Stimulated activated CD8-positive, alpha-beta memory T cell treated with anti-CD3 and anti-CD28 coated beads, Interleukin-7, amount 100 ng/mL, for 1 hour (primary cell): ENCODE measurements around the gene LCT.
"Not testable (repeated sequence)": the region's sequence is repeated elsewhere in the genome, so short reads cannot be mapped to it uniquely, and the experiment has no call there.

Experiments used
- DNase-seq, 2 donors: peaks; one replicate each; pipeline ENCODE4 v3.0.0-alpha.2; 2020; ENCODE audit warnings: low read depth in 2 of 2

LCT gene

DNA sequence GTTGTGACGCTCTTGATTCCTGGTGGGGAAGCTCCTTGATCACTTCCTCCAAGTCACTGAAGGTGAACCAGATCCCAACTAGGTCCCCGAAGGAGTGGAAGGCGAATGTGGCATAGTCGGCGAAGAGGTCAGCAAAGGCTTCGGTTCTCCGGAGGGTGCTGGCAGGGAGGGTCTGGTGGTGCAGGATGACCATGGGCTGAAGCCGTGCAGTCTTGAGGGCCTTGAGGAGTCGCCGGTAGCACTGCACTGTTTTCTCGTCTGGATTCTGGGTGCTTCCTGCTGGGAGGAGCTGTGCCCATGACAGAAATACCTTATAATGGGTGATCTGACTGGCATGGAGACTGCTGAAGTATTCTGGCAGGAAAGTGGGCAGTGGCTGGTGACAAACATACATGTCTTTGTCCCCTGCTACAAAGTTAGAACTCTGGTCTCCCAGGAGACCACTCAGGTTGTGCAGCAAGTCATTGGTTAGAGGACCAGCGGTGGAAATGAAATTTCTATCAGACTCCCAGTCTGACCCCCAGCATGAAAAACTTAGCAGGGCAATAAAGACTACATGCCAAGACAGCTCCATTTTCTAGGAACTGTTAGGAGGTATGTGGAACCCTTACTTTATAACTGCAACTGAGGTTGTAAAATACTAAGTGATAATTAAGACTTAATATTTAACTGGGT is at the start of gene LCT:
Gene LCT (minus strand): TSS at position 589 of the 675 bp plus-strand sequence. CDS start 15 bp downstream, at position 574.
- DNase-seq = no peak

DNA sequence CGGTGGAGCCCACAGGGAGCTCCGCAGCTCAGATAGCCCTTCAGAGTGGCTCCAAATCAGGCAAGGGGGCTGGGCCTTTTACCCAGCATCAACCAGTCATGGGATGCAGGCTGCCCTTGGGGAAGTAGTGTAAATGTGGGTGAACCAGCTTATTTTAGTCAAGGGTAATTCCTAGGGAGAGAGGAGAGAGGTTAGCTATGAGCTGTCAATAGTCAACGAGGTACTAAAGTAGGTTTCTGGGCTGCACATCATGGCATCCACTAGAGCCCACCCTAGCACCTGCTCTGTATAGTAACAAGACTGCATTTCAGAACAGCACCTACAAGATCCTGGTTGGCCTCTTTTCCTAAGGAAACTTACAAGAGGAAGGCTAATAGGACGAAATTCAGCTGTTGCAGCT is 48.7 kb upstream of the LCT start:
- no peak for DNase-seq

DNA sequence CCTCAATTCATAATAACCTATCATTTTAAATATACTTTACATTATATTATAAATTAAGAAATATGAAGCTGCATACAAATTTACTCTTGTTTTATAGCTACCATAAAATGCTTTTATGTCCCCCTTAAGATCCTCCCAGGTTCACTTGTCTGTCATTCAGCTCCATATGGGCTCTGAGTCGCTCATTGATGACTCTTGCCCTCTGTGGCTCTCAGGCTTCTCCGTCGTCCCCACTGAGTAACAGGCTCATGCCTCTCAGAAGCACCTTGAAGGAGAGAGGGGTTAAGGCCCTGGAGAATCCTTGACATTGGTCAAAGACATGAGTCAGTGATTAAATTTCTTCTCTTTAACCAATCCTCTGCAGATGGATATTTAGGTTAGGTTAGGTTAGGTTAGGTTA is 45.4 kb upstream of the LCT start:
- no peak for DNase-seq

DNA sequence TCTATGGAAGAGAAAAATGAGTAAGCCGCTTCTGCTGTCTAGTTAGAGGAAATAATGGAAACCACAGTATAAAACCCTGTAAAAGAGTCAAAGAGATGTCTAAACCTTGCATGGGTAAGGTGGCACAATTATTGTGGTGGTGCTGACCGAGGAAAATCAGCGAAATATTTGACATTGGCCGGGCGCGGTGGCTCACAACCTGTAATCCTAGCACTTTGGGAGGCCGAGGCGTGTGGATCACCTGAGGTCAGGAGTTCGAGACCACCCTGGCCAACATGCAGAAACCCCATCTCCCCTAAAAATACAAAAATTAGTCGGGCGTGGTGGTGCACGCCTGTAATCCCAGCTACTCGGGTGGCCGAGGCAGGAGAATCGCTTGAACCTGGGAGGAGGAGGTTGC is 39.8 kb upstream of the LCT start:
- not testable (repeated sequence) for DNase-seq

DNA sequence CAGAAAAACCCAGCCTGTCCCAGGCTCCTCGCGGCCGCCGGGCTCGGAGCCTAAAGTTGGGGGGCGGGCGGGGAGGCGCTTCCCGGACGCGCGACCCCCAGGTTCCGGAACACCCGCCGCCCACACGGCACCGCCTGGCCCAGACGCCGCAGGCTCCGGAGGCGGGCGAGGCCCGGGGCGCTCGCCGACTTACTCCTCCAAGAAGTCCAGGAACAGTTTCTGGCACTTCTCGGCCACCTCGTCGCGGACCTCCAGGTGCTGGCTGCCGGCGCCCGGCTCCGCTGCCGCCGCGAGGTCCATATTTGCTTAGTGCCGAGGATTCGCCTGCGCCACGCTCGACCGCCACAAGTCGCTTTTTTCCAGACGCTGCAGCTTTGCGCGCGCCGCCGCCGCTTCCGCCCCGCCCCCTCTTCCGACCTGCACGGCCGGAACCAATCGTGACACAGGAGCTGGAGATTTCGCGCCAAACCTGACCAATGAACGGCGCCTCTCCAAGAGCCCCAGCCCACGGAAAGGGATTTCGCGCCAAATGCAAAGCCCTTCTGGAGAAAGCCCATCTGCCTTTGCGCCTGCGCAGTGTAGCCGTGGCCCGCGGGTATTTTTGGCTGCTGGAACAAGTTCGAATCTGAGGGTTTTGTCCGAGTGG is 39.2 kb upstream of the LCT start, which contains the start of gene MCM6:
Gene MCM6 (minus strand): TSS at position 378 of the 646 bp plus-strand sequence. CDS start 78 bp downstream, at position 300.
- peak; percentile 92 to 93 for DNase-seq

DNA sequence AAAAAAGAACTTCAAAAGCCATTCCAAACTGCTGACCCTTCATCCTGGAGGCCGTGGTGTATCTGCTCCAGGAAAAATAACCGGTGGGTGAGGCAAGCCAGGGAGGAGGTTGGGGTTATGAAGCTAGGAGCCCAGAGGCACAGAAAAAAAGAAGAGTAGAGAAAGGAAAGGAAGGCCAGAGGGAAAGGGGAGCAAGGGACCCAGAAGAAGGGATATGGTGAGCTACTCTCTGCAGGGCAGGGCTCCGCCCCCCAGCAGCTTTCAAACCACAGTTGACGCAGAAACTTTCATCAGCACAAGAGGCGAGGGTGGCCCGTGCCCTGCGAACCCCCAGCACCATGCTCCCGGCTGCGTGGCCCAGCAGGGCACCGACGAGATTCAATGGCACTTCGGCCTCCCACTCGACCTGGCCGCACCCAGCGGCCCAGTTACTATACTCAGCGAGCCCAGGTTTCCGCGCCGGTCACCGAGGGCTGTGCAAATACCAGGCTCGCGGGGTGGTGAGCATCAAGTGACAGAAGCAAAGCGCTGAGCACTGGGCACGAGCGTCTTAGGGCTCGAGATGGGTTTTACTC is 38.6 kb upstream of the LCT start:
- peak; percentile 34 to 46 for DNase-seq

DNA sequence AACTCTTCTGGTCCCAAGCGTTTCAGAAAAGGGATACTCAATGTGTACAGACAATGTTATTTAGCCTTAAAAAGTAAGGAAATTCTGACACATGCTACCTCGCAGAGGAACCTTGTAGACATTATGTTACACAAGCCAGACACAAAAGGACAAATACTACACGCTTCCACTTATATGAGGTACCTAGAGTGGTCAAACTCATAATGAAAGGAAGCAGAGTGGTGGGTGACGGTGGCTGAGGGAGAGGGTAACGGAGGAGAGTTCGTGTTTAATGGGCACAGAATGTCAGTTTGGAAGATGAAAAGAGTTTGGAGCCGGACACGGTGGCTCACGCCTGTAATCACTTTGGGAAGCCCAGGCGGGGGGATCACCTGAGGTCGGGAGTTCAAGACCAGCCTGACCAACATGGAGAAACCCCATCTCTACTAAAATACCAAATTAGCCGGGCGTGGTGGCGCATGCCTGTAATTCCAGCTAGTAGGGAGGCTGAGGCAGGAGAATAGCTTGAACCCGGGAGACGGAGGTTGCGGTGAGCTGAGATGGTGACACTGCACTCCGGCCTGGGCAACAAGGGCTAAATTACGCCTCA is 37.9 kb upstream of the LCT start:
- DNase-seq = no peak

DNA sequence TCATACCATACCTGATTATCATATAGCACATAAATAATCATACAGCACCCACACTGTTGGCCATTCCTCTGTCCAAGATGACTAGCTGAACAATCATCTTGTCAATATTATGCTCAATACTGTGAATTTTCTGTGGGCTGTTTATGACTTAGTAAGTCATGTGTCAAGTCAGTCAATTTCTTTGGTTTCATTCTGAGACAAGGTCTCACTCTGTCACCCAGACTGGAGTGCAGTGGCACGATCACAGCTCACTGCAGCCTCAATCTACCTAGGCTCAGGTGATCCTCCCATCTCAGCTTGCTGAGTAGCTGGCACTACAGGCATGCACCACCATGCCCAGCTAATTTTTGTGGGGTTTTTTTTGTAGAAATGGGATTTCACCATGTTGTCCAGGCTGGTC is 33.6 kb upstream of the LCT start:
- DNase-seq = no peak

DNA sequence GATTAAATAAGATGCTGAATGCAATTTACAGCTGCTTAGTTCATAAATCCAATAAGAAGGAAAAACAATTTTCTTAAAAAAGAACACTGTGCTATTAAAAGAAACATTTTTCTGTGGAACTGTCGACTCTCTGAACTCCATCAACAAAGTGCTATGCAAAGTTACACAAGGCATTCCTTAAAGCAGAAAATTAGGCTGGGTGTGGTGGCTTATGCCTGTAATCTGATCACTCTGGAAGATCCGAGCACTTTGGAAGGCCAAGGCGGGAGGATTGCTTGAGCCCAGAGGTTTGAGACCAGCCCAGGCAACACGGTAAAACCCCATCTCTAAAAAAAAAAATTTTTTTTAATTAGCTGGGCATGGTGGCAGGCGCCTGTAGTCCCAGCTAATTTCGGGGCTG is 26.2 kb upstream of the LCT start:
- DNase-seq = no peak

DNA sequence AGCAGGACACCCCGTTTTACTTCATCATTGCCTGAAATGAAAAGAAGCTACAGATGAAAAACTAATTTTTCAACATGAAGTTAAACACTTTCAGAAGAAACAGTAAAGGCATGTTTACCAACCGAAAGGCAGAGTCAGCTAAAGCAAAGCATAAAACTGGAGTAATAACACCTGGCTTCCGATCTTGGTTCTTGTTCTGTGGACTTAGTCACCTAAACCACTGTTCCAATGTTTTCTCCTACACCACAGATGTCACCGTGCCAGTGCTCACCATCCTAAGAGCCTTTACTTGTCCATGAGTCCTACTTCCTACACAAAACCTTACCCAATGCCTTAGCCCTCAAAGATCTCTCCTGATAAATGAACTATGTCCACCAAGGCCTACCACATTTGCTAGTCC is 25.7 kb upstream of the LCT start:
- DNase-seq = no peak

DNA sequence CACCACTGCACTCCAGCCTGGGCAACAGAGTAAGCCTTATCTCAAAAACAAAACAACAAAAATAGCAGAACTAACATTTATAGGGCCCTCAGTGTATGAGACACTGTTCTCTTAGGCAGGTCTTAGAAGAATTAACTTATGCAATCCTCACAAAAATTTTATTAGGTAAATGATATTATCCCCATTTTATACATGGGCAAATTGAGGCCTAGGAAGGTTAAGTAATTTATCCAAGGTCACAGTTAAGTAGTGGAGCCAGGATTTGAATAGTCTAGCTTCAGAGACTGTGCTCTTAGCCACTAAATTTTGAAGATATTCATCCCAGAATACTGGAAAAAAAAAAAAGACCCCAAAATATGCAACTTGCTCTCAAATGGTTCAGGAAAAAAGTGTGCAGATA is 16.4 kb upstream of the LCT start:
- DNase-seq = no peak

DNA sequence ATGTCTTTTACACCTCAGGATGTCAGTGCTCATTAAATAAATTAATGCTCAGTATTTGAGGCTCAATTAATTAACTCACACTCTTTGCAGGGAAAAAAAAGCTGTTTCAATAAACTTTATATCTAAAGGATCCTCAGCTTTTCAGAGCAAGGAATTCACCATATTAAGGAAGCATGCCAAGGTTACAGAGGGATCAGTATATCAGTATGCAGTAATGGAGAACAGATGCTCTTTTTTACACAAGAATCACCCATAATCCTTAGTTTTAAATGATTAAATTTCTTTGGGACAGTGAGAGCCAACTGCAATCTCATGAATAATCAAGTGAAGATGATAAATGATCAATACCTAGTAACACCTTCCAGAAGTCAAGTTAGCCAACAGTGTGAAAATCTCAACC is 14.9 kb upstream of the LCT start:
- DNase-seq = no peak

DNA sequence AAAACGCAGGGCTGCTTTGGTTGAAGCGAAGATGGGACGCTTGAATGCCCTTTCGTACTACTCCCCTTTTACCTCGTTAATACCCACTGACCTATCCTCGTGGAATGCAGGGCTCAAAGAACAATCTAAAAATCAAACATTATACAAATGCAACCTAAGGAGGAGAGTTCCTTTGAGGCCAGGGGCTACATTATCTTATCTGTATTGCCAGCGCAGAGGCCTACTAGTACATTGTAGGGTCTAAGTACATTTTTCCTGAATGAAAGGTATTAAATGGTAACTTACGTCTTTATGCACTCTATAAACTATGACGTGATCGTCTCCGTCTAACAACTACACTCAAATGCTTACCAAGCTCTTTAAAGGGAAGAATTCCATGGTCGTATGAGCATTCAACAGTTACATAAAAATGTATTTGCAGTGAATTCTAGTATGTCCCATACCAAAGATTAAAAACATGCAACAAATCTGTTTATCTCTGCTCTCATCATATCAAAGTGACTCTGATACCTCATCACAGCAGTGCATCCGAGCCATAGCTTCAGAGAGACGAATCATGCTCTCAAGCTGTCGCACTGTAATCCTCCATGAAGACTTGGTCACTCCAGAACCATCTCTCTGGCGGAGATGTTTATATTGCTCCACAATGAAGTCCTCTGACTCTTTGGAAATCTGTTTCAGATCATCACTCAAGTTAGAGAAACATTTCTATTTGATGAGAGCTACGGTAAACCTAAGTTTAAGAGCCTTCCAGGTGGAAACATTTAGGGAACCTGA is 14.1 kb upstream of the LCT start:
- DNase-seq = no peak

DNA sequence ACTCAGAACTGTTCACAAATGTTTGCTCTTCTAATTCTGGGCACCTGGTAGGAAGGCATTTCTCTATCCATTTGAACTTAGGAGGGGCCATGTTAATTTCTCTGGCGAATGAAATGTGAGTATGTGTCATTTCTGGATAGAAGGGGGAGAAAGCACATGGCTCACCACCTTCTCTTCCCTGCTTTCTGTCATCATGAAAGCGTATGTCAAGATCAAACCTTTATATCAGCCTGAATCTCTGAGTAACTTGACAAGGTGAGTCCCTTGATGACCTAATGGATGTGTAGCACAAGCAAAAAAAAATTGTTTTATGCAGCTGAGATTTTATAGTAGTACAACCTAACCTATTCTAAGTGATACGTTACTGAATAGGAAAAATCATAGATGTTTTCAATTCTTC is 12.1 kb upstream of the LCT start:
- no peak for DNase-seq

DNA sequence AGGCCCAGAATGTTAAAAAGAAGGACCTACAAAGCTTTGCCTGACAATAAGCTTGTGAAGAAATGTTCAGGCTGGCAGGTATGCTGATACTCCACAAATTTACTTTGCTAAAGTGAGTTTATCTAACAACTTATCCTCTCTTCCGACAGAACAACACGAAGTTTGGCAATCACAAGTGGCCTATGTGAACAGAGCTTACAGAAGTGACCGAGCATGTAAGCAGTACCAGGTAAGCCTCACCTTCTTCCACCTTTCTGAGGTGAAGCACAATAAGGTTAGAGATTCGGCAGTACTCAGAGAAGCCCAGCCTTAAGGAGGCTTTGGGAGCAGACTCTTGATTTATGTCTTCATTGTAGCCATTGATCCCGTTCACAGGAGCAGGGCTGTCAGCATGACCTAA is 9.0 kb upstream of the LCT start:
- DNase-seq = no peak

DNA sequence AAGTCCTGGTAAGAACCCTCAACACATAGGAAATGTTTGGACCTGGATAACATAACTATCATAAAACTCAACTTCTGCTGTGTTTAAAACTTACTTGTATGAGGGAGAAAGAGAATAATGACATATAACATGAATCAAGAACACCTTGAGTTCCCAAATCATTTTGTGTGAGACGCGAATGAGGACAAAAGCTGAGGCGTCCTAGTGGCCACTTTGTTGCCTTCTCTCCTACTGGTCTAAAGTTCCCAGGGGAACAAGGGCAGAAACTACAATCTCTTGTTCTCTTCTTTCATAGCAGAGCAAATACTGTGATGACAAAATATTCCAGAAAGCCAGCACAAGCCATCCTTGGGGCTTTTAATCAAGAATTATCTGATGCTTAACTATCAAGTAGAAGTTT is 8.3 kb upstream of the LCT start:
- no peak for DNase-seq

DNA sequence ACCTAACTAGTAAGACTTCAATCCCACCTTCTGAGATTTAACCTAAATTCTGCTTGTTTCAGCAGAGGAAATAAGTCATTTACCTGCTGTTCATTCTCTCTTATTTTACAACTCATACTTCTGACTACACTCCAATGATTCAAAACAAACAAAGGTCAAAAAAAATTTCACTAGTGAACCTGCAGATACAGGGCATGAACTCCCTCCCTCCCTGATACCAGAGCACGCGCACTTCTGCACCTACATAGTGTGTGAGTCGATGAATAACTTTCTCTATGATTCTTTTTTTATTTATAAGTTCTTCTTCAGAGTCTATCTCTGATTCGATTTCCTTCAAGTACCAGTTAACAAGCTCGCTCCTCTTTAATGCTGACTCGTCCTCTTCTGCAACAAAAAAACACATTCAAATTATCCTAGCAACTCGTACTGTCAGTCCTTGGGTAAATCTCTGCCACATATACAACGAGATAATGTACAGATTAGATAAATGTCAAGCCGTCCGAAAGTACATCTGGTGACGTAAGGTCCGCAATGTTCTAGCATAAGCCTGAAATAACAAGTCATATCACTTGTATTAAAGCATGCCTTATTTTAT is 7.4 kb upstream of the LCT start:
- no peak for DNase-seq

DNA sequence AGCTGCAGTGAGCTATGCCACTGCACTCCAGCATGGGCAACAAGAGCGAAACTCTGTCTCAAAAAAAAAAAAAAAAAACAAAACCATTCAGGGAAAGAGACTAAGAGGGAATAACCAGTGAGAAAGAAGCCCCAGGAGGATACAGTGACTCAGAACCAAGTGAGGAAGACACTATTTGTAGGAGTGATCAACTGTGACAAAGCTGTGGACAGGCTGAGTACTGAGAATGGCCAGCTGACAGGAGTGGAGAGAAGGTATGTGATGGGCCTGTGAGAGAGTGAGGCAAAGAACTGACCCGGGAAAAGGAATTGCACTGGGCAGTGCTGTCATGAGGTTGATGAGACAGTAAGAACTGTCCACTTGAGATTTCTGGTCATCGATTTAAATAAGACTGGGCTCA is 6.7 kb upstream of the LCT start:
- no peak for DNase-seq

DNA sequence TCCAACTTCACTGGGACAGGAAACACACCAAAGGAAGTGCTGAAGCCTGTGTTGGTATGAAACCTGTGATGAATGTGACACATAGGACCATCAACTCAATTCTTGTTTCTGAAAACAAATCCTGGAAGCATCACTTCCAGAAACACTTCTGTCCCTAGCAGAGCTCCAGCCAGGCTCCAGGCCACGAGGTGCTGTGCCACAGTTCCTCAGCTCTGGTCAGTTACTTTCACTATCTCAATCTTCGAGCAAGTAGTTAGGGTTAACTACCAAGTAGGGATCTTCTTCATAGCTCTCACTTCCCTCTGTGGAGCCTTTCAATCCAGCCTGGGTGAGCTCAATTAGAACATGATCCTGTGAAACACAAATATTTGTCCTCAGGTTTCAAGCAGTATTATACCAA is 3.6 kb upstream of the LCT start:
- no peak for DNase-seq

DNA sequence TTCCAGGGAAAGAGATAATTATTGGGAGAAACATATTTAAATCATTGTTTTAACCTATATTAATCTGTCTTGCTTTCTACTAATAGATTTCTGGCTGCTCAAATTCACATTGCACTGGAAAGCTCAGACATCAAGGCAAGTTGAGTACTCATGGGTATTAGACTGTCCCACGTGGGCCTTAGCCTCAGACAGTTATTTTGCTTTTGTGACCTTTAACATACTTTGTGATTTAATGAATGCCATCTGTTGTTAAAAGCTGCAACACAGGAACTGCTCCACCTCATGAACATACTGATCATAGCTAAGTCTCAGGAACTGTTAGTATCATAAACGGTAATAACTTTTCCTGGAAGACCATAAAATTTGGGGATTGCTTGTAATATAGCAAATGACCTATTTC is 2.7 kb upstream of the LCT start:
- DNase-seq = no peak

DNA sequence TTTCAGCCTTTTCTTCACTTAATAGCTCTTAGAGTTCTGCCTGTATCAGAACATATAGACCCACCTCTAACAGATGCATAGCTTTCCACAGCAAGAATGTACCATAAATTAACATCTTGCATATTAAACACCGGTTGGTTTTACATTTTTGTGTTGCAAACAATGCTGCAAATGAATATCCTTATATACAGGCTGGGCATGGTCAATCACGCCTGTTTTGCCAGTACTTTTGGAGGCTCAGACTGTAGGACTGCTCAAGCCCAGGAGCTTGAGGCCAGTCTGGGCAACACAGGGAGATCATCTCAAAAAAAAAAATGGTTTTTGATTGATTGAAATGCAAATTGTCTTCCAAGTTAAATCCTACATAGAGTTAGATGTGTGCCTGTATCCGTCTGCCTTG is 1.5 kb upstream of the LCT start:
- DNase-seq = no peak

DNA sequence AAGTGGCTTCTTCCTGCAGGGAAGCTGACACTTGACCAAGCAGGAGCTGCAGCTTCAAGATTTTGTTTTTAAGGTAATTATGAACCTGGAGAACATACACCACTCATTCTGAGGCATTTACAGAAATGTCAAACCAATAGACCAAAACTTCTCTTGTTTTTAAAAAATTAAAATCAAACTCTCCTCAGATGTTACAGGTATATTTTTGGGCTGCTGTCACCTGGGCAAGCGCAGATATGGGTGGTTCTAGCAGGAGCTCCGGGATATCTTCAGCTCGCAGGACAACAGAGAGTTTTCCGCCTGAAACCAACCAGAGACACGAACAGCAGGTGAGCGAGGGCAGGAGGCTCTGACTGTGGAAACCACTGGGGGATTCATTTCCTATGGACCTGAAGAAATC is 4.1 kb downstream of the LCT start:
- no peak for DNase-seq
